ENCODE data around the gene DNER.

- TF ChIP-seq CTCF (IDR thresholded peaks at IDR 0.05) (no peak), POLR2A (IDR thresholded peaks at IDR 0.05) (no peak)
These were observed 202.8 kb downstream of the DNER start for GRCh38 chr2:229511524-229511923.
